Gastrocnemius medialis (tissue), 4 donors: ENCODE results near the gene HRK. TPM values are rescaled to one million over a fixed set of nuclear protein-coding genes. Genes with fewer than 3 reads are reported as not detected.

ENCODE experiments used
- ATAC-seq, 2 donors: fragments of 150-250 bp; one replicate each; pipeline ENCODE4 v1.9.1; 2016
- DNase-seq, 2 donors: peaks; one replicate each; pipeline ENCODE4 v3.0.0-alpha.2; 2019
- H3K27ac ChIP-seq, 4 donors: fragments of 200-600 bp; sonication (generic); 1 replicate in 1 of 4; 2 replicates in 3 of 4; pipeline ENCODE4 v1.5.1; 2016 to 2018; ENCODE audit warnings: mild to moderate bottlenecking in 2 of 4, moderate library complexity in 1 of 4
- H3K27me3 ChIP-seq, 3 donors: fragments of 200-600 bp; sonication (generic) in 2 of 3; 1 replicate in 1 of 3; 2 replicates in 2 of 3; pipeline versions ENCODE4 v1.5.1 to v1.6.0; 2016 to 2019; ENCODE audit warnings: mild to moderate bottlenecking in 1 of 3, moderate library complexity in 1 of 3
- H3K36me3 ChIP-seq, 2 donors: fragments of 200-600 bp; sonication (generic) in 1 of 2; one replicate each; pipeline ENCODE4 v1.5.1; 2017 to 2018
- H3K4me1 ChIP-seq, 2 donors: fragments of 200-600 bp; sonication (generic) in 1 of 2; one replicate each; pipeline ENCODE4 v1.5.1; 2016 to 2017; ENCODE audit warnings: mild to moderate bottlenecking in 2 of 2
- H3K4me3 ChIP-seq, 4 donors: fragments of 200-600 bp; sonication (generic) in 3 of 4; 1 replicate in 1 of 4; 2 replicates in 3 of 4; pipeline ENCODE4 v1.5.1; 2016 to 2019; ENCODE audit warnings: mild to moderate bottlenecking in 2 of 4
- H3K9me3 ChIP-seq, 3 donors: fragments of 200-600 bp; sonication (generic) in 2 of 3; 1 replicate in 1 of 3; 2 replicates in 2 of 3; pipeline ENCODE4 v1.5.1; 2016 to 2019
- CTCF ChIP-seq, 5 experiments: fragments of 450-650 bp in 3 of 5; fragments of 200-600 bp in 2 of 5; sonication (generic) in 2 of 5; IDR thresholded peaks in 4 of 5; conservative IDR thresholded peaks in 1 of 5; 1 replicate in 4 of 5; 2 replicates in 1 of 5; pipeline ENCODE4 v1.5.1; 2016 to 2019; ENCODE audit warnings: antibody characterized with exemption in 5 of 5, mild to moderate bottlenecking in 3 of 5, moderate library complexity in 3 of 5
- POLR2A ChIP-seq, 2 donors: fragments of 450-650 bp; IDR thresholded peaks; one replicate each; pipeline ENCODE4 v1.6.1; 2017; ENCODE audit warnings: antibody characterized with exemption in 2 of 2, mild to moderate bottlenecking in 2 of 2, moderate library complexity in 2 of 2
- in situ Hi-C, 4 donors: fragments of 200-750 bp; cut with MboI; loops; one replicate each; pipeline versions ENCODE4 v1.15.0 to v1.8.0; 2017; ENCODE audit warnings: low sequenced_read_pairs in 4 of 4
- intact Hi-C: fragments of 100-400 bp; cut with DNase I; formaldehyde crosslinking; loops from one replicate; pipeline ENCODE4 v1.15.1; 2023; ENCODE audit warnings: low total_unique reads
- total RNA-seq, 4 donors: library from RNA; depleted of rRNA; stranded (reverse); fragments of >200 nt; gene quantifications; one replicate each; pipeline versions ENCODE4 v1.1.0 to v1.2.3, GENCODE V29; 2016

HRK gene
- total RNA-seq, 4 donors from 2014 or later, result not detected

- Histone ChIP-seq H3K4me3 (no peak overlapping the region), H3K27ac (no peak overlapping the region), H3K27me3 (no peaks in the 10 kb centered on the region), H3K9me3 (no peaks in the 10 kb centered on the region), H3K4me1 (peaks cover 8 to 20% of the 10 kb centered on the region in 2 donors), H3K36me3 (no peaks in the 10 kb centered on the region)
- TF ChIP-seq CTCF (IDR thresholded peaks at IDR 0.05 in 4 of 5, conservative IDR thresholded peaks at IDR 0.05 in 1 of 5) (no peak), POLR2A (IDR thresholded peaks at IDR 0.05) (no peak)
- intact Hi-C loops, result no loop called here
- DNase-seq, result no peak
- in situ Hi-C loops, result no loop called here
- no peak for ATAC-seq
These were observed 34.9 kb upstream of the HRK start for GRCh38 chr12:116916122-116916521.

- no peak for ATAC-seq
- Histone ChIP-seq H3K9me3 (no peaks in the 10 kb centered on the region), H3K27ac (no peak overlapping the region), H3K4me3 (no peak overlapping the region), H3K4me1 (peaks cover 8 to 18% of the 10 kb centered on the region in 2 donors), H3K27me3 (no peaks in the 10 kb centered on the region), H3K36me3 (no peaks in the 10 kb centered on the region)
- no peak for TF ChIP-seq POLR2A (IDR thresholded peaks at IDR 0.05)
- no peak for TF ChIP-seq CTCF (IDR thresholded peaks at IDR 0.05 in 4 of 5, conservative IDR thresholded peaks at IDR 0.05 in 1 of 5)
- in situ Hi-C loops (no loop called here), intact Hi-C loops (no loop called here)
- no peak for DNase-seq
These were observed 34.1 kb upstream of the HRK start for GRCh38 chr12:116915326-116915725.

GRCh38 chr12:116910645-116911451, 29.6 kb upstream of the HRK start, which contains the start of gene FBXW8:
FBXW8 (plus strand) TSS chr12:116910950; CDS start chr12:116911038, 88 bp downstream.
- no peaks in the 10 kb centered on the region for H3K9me3 ChIP-seq
- peak; percentile 80 to 88 for ATAC-seq
- peak; percentile 18 to 25 for TF ChIP-seq POLR2A (IDR thresholded peaks at IDR 0.05)
- no peak for TF ChIP-seq CTCF (IDR thresholded peaks at IDR 0.05 in 4 of 5, conservative IDR thresholded peaks at IDR 0.05 in 1 of 5)
- H3K4me1 ChIP-seq, result peaks cover 7 to 8% of the 10 kb centered on the region in 2 donors
- DNase-seq, result peak; percentile 17 to 34
- peak within 1 kb of the TSS; percentile 63 to 84 (median 68) for H3K4me3 ChIP-seq
- no peaks in the 10 kb centered on the region for H3K27me3 ChIP-seq
- H3K27ac ChIP-seq, result peak within 1 kb of the TSS; percentile 70 to 81 (median 77)
- intact Hi-C loops, result no loop called here
- H3K36me3 ChIP-seq, result no peaks in the 10 kb centered on the region
- in situ Hi-C loops, result no loop called here

- H3K4me1 ChIP-seq, result peaks cover 7 to 8% of the 10 kb centered on the region in 2 donors
- no peaks in the 10 kb centered on the region for H3K9me3 ChIP-seq
- ATAC-seq, result no peak
- in situ Hi-C loops (no loop called here), intact Hi-C loops (no loop called here)
- no peaks in the 10 kb centered on the region for H3K36me3 ChIP-seq
- peak overlapping the region; percentile 63 to 84 (median 68) for H3K4me3 ChIP-seq
- no peaks in the 10 kb centered on the region for H3K27me3 ChIP-seq
- TF ChIP-seq POLR2A (IDR thresholded peaks at IDR 0.05) (no peak), CTCF (IDR thresholded peaks at IDR 0.05 in 4 of 5, conservative IDR thresholded peaks at IDR 0.05 in 1 of 5) (no peak)
- peak overlapping the region in 3 of 4 donors; percentile 76 to 81 (median 78) for H3K27ac ChIP-seq
- no peak for DNase-seq
These were observed 29.0 kb upstream of the HRK start for GRCh38 chr12:116910280-116910644.
